Neural cell (in vitro differentiated cells): ENCODE data around the gene FAM111B. TPM values are rescaled to one million over a fixed set of nuclear protein-coding genes. Genes with fewer than 3 reads are reported as not detected.

Source experiments
- H2AFZ ChIP-seq: fragments of 200-600, 300-800 bp; sonication (generic), shearing (Covaris generic); 2 replicates; pipeline ENCODE4 v1.6.0; 2014; ENCODE audit warnings: low read depth, mild to moderate bottlenecking, antibody characterized with exemption, low read length, moderate library complexity
- H3F3A ChIP-seq: fragments of 200-600 bp; shearing (Covaris generic); 2 replicates; pipeline ENCODE4 v1.6.1; 2016; ENCODE audit warnings: mild to moderate bottlenecking, moderate library complexity, mixed read lengths, antibody characterized with exemption, low read length; ENCODE audit not compliant: insufficient read depth, poor library complexity, severe bottlenecking
- H3K27ac ChIP-seq: fragments of 200-600, 300-800 bp; sonication (generic), shearing (Covaris generic); 2 replicates; pipeline ENCODE4 v1.5.1; 2014; ENCODE audit warnings: mild to moderate bottlenecking, low read length, moderate library complexity
- H3K27me3 ChIP-seq: fragments of 300-800, 200-600 bp; sonication (generic), shearing (Covaris generic); 2 replicates; pipeline ENCODE4 v1.6.0; 2014; ENCODE audit warnings: mild to moderate bottlenecking, low read depth, low read length, moderate library complexity; ENCODE audit not compliant: insufficient read depth
- H3K36me3 ChIP-seq: fragments of 300-800, 200-600 bp; sonication (generic), shearing (Covaris generic); 2 replicates; pipeline ENCODE4 v1.5.1; 2014; ENCODE audit warnings: mild to moderate bottlenecking, antibody characterized with exemption, low read length, moderate library complexity; ENCODE audit not compliant: insufficient read depth
- H3K4me2 ChIP-seq: fragments of 300-800, 200-600 bp; sonication (generic), shearing (Covaris generic); 2 replicates; pipeline ENCODE4 v1.6.0; 2014; ENCODE audit warnings: mild to moderate bottlenecking, low read length
- H3K4me3 ChIP-seq: fragments of 300-800, 200-600 bp; sonication (generic), shearing (Covaris generic); 2 replicates; pipeline ENCODE4 v1.5.1; 2014; ENCODE audit warnings: mild to moderate bottlenecking, low read length, moderate library complexity
- H3K79me2 ChIP-seq: fragments of 200-600 bp; shearing (Covaris generic); replicated peaks from 2 replicates; pipeline ENCODE4 v1.6.0; 2014; ENCODE audit warnings: mild to moderate bottlenecking, low read length, moderate library complexity; ENCODE audit not compliant: insufficient read depth
- H3K9ac ChIP-seq: fragments of 300-800, 200-600 bp; sonication (generic), shearing (Covaris generic); 2 replicates; pipeline ENCODE4 v1.6.1; 2016; ENCODE audit warnings: mild to moderate bottlenecking, low read length, mixed read lengths
- H3K9me2 ChIP-seq: fragments of 200-600 bp; shearing (Covaris generic); 2 replicates; pipeline ENCODE4 v1.6.1; 2016; ENCODE audit warnings: mild to moderate bottlenecking, low read length, mixed read lengths; ENCODE audit not compliant: insufficient read depth
- H3K9me3 ChIP-seq: fragments of 200-600, 300-800 bp; sonication (generic), shearing (Covaris generic); 2 replicates; pipeline ENCODE4 v1.6.1; 2016; ENCODE audit warnings: mild to moderate bottlenecking, mixed run types, low read length, moderate library complexity, mixed read lengths
- H4K20me1 ChIP-seq: fragments of 200-600 bp; shearing (Covaris generic); 2 replicates; pipeline ENCODE4 v1.6.1; 2016; ENCODE audit warnings: mild to moderate bottlenecking, mixed run types; ENCODE audit not compliant: insufficient read depth
- CTCF ChIP-seq: fragments of 450-650 bp; IDR thresholded peaks from 2 replicates; pipeline ENCODE4 v1.5.1; 2014; ENCODE audit warnings: antibody characterized with exemption, mild to moderate bottlenecking, moderate library complexity; ENCODE audit not compliant: poor library complexity, severe bottlenecking
- EP300 ChIP-seq: fragments of 450-650 bp; conservative IDR thresholded peaks from 2 replicates; pipeline ENCODE4 v1.6.1; 2014; ENCODE audit warnings: antibody characterized with exemption, mild to moderate bottlenecking, moderate library complexity; ENCODE audit not compliant: poor library complexity, severe bottlenecking
- EZH2 ChIP-seq: fragments of 200-600, 300-800 bp; shearing (Covaris generic), sonication (generic); IDR thresholded peaks from 2 replicates; pipeline ENCODE4 v1.6.1; 2014; ENCODE audit warnings: antibody characterized with exemption, low read length, borderline replicate concordance, mild to moderate bottlenecking; ENCODE audit not compliant: insufficient read depth, poor library complexity, severe bottlenecking
- MXI1 ChIP-seq: fragments of 450-650 bp; conservative IDR thresholded peaks from 2 replicates; pipeline ENCODE4 v1.6.1; 2014; ENCODE audit warnings: antibody characterized with exemption, mild to moderate bottlenecking; ENCODE audit not compliant: poor library complexity, severe bottlenecking
- POLR2AphosphoS5 ChIP-seq: IDR thresholded peaks from 2 replicates; pipeline ENCODE4 v1.6.1; 2012
- RAD21 ChIP-seq: fragments of 450-650 bp; conservative IDR thresholded peaks from 2 replicates; pipeline ENCODE4 v1.6.1; 2014; ENCODE audit warnings: antibody characterized with exemption, mild to moderate bottlenecking, moderate library complexity
- REST ChIP-seq: IDR thresholded peaks from 2 replicates; pipeline ENCODE4 v1.6.1; 2012; ENCODE audit warnings: borderline replicate concordance
- SMC3 ChIP-seq: fragments of 450-650 bp; conservative IDR thresholded peaks from 2 replicates; pipeline ENCODE4 v1.6.1; 2014; ENCODE audit warnings: antibody characterized with exemption, mild to moderate bottlenecking, moderate library complexity; ENCODE audit not compliant: poor library complexity
- TAF1 ChIP-seq: IDR thresholded peaks from 2 replicates; pipeline ENCODE4 v1.6.1; 2012; ENCODE audit warnings: low read depth
- polyA plus RNA-seq: library from polyadenylated mRNA; depleted of rRNA; stranded (reverse); fragments of >200 nt; gene quantifications from 2 replicates; pipeline ENCODE4 v1.2.3, GENCODE V29; 2014

The FAM111B gene
- polyA plus RNA-seq, 1 donor from 2014 or later, result 1.2 TPM

- TF ChIP-seq RAD21 (no peak), MXI1 (no peak)
These were observed 37.7 kb downstream of the FAM111B start for GRCh38 chr11:59144579-59145345.

GRCh38 chr11:59145534-59145933, 38.5 kb downstream of the FAM111B start:
- H3F3A ChIP-seq, result no peaks in the 10 kb centered on the region
- no peaks in the 10 kb centered on the region for H3K79me2 ChIP-seq
- H3K36me3 ChIP-seq, result no peaks in the 10 kb centered on the region
- H2AFZ ChIP-seq, result no peak overlapping the region
- H3K9me2 ChIP-seq, result no peaks in the 10 kb centered on the region
- no peak overlapping the region for H3K4me3 ChIP-seq
- no peaks in the 10 kb centered on the region for H4K20me1 ChIP-seq
- H3K9me3 ChIP-seq, result no peaks in the 10 kb centered on the region
- no peak overlapping the region for H3K27ac ChIP-seq
- TF ChIP-seq EZH2, result no peak
- TF ChIP-seq RAD21, result no peak
- no peak for TF ChIP-seq MXI1
- TF ChIP-seq SMC3, result no peak
- no peak for TF ChIP-seq REST
- TF ChIP-seq POLR2AphosphoS5, result no peak
- TF ChIP-seq EP300, result no peak
- TF ChIP-seq CTCF, result no peak
- TF ChIP-seq TAF1, result no peak
- no peak overlapping the region for H3K4me2 ChIP-seq
- peaks cover 28% of the 10 kb centered on the region for H3K27me3 ChIP-seq
- no peak overlapping the region for H3K9ac ChIP-seq

More at GRCh38 chr11:59144579-59145345, 37.7 kb downstream of the FAM111B start:
- Histone ChIP-seq H3K4me3 (no peak overlapping the region), H3K79me2 (no peaks in the 10 kb centered on the region), H3K9ac (no peak overlapping the region), H3K27me3 (peaks cover 28% of the 10 kb centered on the region), H4K20me1 (no peaks in the 10 kb centered on the region), H3K27ac (no peak overlapping the region), H3K4me2 (no peak overlapping the region), H3K9me3 (no peaks in the 10 kb centered on the region), H3F3A (no peaks in the 10 kb centered on the region), H3K9me2 (no peaks in the 10 kb centered on the region), H2AFZ (no peak overlapping the region), H3K36me3 (no peaks in the 10 kb centered on the region)
